Subcutaneous adipose tissue (tissue), 4 donors: ENCODE data around the gene DNAAF2. TPM values are rescaled to one million over a fixed set of nuclear protein-coding genes. Genes with fewer than 3 reads are reported as not detected.

Source experiments
- CTCF ChIP-seq: fragments of 450-650 bp; IDR thresholded peaks from one replicate; pipeline ENCODE4 v1.5.1; 2016; ENCODE audit warnings: low read depth, mild to moderate bottlenecking, control low read depth, antibody characterized with exemption, moderate library complexity
- total RNA-seq, 4 donors: library from RNA; depleted of rRNA; stranded (reverse); fragments of >200 nt; gene quantifications; one replicate each; pipeline ENCODE4 v1.1.0, GENCODE V29; 2016

DNAAF2 gene
- total RNA-seq, 4 donors from 2014 or later, result 5.7 to 8.1 (median 7.2) TPM

DNA sequence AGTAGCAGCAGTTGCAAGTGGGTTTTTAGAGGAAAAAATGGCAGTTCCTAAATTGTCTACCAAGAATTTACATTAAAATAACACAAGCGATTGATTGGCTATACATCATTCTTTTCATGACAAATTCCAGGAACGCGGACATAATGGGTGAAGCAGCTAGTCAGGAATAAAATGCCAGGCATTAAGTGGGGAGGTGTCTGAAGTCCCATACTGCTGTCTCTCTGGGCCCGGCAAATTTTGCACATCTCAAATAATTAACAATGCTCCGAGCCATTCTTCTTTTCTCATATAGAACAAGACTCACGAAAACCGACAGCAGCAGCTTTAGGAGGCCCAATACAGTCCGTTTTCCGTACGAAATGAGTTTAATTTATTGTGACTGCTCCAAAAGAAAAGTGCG lies 15.3 kb downstream of the DNAAF2 start:
- TF ChIP-seq CTCF, result no peak

DNA sequence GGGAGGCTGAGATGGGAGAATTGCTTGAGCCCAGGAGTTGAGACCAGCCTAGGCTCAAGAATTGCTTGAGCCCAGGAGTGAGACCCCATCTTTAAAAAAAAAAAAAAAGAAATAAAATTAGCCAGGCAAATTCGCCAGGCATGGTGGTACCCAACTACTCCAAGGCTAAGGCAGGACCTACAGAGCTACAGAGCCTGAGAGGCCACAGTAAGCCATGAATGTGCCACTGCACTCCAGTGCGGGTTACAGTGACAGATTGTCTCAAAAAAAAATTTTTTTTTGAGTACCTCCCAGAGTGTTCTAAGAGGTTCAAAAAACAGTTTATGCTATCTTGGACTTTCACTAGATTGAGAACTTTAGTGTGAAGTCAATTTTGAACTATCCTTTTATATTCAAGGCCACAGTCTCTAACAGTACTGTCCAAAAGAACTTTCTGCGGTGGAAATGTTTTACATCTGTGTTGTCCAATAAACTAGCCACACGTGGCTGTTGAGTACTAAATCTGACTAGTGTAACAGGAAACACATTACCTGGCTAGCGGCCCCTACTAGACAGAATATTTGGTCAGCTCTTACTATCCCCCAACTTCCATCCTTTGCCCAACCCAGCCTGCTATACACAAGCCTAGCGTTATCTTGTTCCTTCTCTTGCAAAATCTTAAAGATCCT lies 17.1 kb downstream of the DNAAF2 start:
- TF ChIP-seq CTCF, result no peak

GRCh38 chr14:49615776-49616175 lies 19.3 kb downstream of the DNAAF2 start:
- no peak for TF ChIP-seq CTCF

DNA sequence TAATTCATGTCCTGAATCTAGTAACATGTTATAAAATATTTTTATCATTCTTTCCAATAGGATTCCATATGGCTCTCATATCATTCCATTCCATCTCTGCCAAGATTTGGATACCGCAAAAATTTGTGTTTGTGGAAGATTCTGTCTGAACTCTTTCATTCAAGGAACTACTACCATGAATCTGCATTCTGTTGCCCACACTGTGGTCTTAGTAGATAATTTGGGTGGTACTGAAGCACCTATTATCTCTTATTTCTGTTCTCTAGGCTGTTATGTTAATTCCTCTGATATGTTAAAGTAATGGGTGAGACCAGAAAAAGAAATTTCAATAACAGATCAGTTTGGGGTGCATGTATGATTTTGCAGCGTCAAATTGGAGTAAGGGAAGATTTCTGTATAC lies 20.8 kb downstream of the DNAAF2 start:
- no peak for TF ChIP-seq CTCF

DNA sequence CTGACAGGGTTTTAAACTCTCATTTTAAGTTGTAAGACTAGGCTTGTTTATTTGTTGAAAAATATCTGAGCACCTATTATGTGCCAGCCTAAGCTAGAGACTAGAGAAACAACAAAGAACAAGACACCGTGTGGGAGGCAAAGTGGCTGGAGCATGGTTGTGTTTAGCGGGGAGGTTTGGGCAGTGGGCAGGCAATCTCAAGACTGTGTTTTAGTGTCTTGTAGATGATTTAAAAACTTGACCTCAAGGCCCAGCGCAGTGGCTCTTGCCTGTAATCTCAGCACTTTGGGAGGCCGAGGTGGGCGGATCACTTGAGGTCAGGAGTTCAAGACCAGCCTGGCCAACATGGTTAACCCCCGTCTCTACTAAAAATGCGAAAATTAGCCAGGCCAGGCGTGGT lies 22.4 kb downstream of the DNAAF2 start:
- TF ChIP-seq CTCF, result no peak

DNA sequence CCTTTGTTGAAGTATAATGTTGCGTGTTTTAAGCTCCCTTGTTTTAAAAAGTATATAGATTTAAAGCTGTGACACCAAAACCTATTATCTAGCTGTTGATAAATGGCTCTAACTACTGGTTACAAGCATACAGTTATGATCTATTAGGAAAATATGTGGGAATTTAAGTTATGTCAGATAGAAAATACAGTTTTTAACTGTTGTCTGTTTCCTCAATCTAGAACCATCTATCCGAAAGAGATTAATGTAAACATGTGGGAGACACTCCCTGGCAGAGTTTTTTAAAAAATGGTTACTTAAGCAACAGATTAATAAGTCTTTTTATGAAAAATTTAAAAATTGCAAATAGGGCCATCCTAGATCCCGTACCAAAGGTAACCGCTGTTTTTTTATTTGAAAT lies 22.8 kb downstream of the DNAAF2 start:
- no peak for TF ChIP-seq CTCF

DNA sequence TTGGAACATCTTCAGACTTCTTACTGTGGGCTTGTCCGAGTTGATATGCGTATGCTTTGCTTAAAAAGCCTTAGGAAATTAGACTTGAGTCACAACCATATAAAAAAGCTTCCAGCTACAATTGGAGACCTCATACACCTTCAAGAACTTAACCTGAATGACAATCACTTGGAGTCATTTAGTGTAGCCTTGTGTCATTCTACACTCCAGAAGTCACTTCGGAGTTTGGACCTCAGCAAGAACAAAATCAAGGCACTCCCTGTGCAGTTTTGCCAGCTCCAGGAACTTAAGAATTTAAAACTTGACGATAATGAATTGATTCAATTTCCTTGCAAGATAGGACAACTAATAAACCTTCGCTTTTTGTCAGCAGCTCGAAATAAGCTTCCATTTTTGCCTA lies 27.5 kb downstream of the DNAAF2 start:
- TF ChIP-seq CTCF, result no peak
